Osteocyte (in vitro differentiated cells): ENCODE measurements around the gene DOCK1. TPM values are rescaled to one million over a fixed set of nuclear protein-coding genes. Genes with fewer than 3 reads are reported as not detected.

Experiments used
- DNase-seq: peaks from one replicate; pipeline ENCODE4 v3.0.0; 2021; ENCODE audit warnings: mixed read lengths; ENCODE audit not compliant: unreplicated experiment; ENCODE audit errors: extremely low spot score
- H3K27ac Mint-ChIP-seq: one replicate; pipeline ENCODE4 v1.8.0; 2021; ENCODE audit warnings: mild to moderate bottlenecking, mixed read lengths; ENCODE audit not compliant: unreplicated experiment
- H3K27me3 Mint-ChIP-seq: one replicate; pipeline ENCODE4 v1.8.0; 2021; ENCODE audit warnings: mixed read lengths; ENCODE audit not compliant: unreplicated experiment
- H3K36me3 Mint-ChIP-seq: one replicate; pipeline ENCODE4 v1.8.0; 2021; ENCODE audit warnings: mixed read lengths; ENCODE audit not compliant: unreplicated experiment
- H3K4me1 Mint-ChIP-seq: one replicate; pipeline ENCODE4 v1.8.0; 2021; ENCODE audit warnings: mixed read lengths; ENCODE audit not compliant: unreplicated experiment
- H3K4me3 Mint-ChIP-seq: one replicate; pipeline ENCODE4 v1.8.0; 2021; ENCODE audit warnings: mild to moderate bottlenecking, moderate library complexity, mixed read lengths; ENCODE audit not compliant: unreplicated experiment
- H3K9me3 Mint-ChIP-seq: one replicate; pipeline ENCODE4 v1.8.0; 2021; ENCODE audit warnings: mixed read lengths; ENCODE audit not compliant: unreplicated experiment
- total RNA-seq: library from RNA; stranded (reverse); gene quantifications from 2 replicates; pipeline ENCODE4 v1.2.1, GENCODE V29; 2021
- TF ChIP-seq, protein P1 (sequence below): fragments of 200-600 bp; sonication (generic); IDR thresholded peaks from 2 replicates; pipeline ENCODE4 v1.5.0; 2021; ENCODE audit warnings: antibody characterized with exemption, mild to moderate bottlenecking, moderate library complexity

Gene DOCK1
- total RNA-seq, 1 donor from 2014 or later = 66.3 TPM

DNA sequence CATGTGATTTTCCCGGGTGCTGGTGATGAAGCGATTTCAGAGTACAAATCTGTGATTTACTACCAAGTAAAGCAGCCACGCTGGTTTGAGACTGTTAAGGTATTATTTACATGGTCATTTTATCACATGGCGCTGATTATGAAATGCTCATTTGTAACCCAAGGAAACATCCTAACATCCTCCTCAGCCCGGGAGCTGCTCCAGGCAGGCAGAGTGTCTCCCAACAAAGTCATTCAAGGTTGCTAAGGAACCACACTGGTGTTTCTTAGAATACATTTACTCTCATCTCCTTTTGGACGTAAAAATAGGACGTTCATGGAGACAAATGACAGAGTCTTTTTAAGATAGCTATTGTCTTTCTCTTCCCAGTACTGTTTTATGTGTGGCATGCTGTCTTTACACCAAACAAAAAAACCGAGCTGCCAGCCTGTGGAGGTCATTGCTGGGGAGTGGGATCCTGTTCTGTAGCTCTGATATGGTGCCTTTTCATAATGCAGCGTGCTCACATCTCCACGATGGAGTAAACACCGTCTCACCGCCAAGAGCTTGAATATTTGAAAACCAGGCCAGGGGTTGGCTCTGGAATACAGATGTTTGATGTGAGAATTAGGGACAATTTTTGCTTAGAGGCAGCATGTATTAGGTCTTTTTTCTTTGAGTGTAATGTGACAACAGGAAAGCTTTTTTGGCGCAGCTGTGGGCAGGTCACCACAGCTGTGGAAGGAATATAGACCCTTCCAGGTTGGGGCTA is 119.6 kb downstream of the DOCK1 start:
- no peak overlapping the region for H3K27ac Mint-ChIP-seq
- peaks cover 50% of the 10 kb centered on the region for H3K36me3 Mint-ChIP-seq
- H3K9me3 Mint-ChIP-seq = no peaks in the 10 kb centered on the region
- DNase-seq = no peak
- TF ChIP-seq, protein P1, sequence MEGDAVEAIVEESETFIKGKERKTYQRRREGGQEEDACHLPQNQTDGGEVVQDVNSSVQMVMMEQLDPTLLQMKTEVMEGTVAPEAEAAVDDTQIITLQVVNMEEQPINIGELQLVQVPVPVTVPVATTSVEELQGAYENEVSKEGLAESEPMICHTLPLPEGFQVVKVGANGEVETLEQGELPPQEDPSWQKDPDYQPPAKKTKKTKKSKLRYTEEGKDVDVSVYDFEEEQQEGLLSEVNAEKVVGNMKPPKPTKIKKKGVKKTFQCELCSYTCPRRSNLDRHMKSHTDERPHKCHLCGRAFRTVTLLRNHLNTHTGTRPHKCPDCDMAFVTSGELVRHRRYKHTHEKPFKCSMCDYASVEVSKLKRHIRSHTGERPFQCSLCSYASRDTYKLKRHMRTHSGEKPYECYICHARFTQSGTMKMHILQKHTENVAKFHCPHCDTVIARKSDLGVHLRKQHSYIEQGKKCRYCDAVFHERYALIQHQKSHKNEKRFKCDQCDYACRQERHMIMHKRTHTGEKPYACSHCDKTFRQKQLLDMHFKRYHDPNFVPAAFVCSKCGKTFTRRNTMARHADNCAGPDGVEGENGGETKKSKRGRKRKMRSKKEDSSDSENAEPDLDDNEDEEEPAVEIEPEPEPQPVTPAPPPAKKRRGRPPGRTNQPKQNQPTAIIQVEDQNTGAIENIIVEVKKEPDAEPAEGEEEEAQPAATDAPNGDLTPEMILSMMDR = no peak
- H3K4me1 Mint-ChIP-seq = no peaks in the 10 kb centered on the region
- H3K27me3 Mint-ChIP-seq = no peaks in the 10 kb centered on the region
- no peak overlapping the region for H3K4me3 Mint-ChIP-seq

DNA sequence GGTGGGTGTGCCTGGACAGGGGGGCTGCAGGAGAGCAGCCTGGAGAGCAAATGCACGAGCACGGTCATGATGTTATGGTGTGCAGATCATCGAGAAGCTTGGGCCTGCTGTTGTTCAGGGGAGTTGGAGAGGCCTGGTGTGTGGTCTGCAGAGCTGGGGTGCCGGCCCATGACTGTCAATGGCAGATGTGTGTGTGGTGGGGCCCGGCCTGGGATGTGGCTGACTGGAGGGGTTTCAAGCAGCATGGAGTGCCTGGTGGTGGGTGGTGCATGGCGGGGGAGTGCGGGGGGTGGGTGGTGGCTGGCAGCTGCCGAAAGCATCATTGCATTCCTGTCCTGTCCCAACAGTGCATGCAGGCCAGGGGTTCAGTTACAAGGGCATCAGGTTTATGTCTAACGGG is 122.6 kb downstream of the DOCK1 start:
- TF ChIP-seq, protein P1 = no peak
- DNase-seq = no peak
- Mint-ChIP-seq H3K27me3 (no peaks in the 10 kb centered on the region), H3K4me1 (no peaks in the 10 kb centered on the region), H3K27ac (no peak overlapping the region), H3K36me3 (peaks cover 64% of the 10 kb centered on the region), H3K9me3 (no peaks in the 10 kb centered on the region), H3K4me3 (no peak overlapping the region)

DNA sequence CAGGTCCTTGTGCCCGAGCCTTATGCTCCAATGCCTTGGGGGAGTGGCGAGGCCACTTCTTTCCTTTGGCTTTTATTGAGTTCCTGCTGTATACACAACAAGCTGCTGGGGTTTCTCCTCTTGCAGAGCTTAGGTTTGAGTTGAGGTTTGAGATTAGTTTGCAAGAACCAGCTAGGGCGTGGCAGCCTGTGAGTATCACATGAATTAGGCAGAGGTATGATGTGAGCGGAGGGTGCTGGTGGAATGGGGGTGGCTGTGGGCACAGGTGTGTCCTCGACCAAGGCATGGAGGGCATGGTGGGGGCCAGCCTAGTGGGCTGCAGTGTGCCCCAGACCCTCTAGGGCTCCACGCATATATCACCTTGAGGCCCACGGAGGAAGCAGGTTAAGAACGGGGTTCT is 123.3 kb downstream of the DOCK1 start:
- DNase-seq = no peak
- Mint-ChIP-seq H3K4me1 (no peaks in the 10 kb centered on the region), H3K27me3 (no peaks in the 10 kb centered on the region), H3K27ac (no peak overlapping the region), H3K36me3 (peaks cover 63% of the 10 kb centered on the region), H3K4me3 (no peak overlapping the region), H3K9me3 (no peaks in the 10 kb centered on the region)
- TF ChIP-seq, protein P1 = no peak

DNA sequence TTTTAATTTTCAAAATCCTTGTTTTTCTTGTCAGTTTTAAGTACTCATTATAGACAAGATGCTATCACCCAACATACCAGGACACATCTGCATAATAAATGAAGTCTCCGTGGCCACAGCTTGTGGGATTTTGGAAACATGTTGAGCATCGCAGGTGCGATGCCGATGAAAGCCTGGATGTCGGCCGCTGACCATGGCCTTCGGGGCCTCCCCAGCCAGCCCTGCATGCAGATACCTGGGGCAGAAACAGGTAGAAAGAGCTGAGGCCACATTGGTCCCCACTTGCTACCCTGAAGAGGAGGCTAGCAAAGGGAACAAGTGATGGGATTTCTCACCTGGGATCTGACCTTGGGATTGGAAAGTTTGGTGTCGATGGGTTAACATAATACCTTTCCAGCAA is 123.8 kb downstream of the DOCK1 start:
- Mint-ChIP-seq H3K4me1 (no peaks in the 10 kb centered on the region), H3K27me3 (no peaks in the 10 kb centered on the region), H3K4me3 (no peak overlapping the region), H3K27ac (no peak overlapping the region), H3K36me3 (peaks cover 65% of the 10 kb centered on the region), H3K9me3 (no peaks in the 10 kb centered on the region)
- TF ChIP-seq, protein P1 = no peak
- DNase-seq = no peak

DNA sequence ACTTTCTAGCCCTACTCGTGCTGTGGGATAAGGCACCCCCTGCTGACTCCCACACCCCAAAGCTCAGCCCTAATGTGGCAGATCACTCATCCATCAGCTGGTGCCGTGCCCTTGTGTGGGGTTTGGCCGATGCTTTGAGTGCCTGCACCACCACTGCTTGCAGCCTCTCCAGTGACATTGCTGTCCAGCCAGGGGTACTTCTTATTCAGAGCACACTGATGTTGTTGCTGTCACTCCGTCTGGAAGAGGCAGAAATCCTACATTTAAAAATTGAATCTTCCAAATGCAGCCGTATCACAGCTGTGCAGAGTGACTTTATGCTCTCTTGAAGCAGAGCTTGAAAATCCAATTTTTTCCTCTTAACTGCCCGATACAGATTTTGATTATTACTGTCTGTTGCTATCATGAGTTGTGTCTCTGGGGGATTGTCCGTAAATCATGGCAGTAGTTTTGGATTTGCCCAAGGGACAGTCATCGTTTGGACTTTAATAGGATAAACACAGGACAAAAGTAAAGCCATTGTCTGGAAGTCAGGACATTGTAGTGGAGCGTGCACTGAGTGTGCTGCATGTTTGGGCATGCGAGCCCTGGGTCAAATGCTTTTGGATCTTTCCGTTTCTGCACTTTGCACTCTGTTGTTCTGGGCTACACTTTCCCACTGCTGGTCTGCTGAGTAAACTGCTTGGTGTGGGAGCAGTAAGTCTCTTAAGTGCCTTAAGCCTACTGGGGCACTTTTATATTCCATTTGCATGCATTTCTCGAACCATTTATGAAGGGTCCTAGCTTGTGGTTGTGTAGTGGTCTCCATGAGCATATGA is 128.2 kb downstream of the DOCK1 start:
- peak; percentile 25 for DNase-seq
- no peaks in the 10 kb centered on the region for H3K27me3 Mint-ChIP-seq
- peaks cover 64% of the 10 kb centered on the region for H3K36me3 Mint-ChIP-seq
- TF ChIP-seq, protein P1 = no peak
- no peak overlapping the region for H3K27ac Mint-ChIP-seq
- H3K4me1 Mint-ChIP-seq = no peaks in the 10 kb centered on the region
- H3K9me3 Mint-ChIP-seq = no peaks in the 10 kb centered on the region
- no peak overlapping the region for H3K4me3 Mint-ChIP-seq
